Progenitor cell of endocrine pancreas (in vitro differentiated cells): Measurements from ENCODE around the gene ABITRAM. TPM values are rescaled to one million over a fixed set of nuclear protein-coding genes. Genes with fewer than 3 reads are reported as not detected.
"Not testable (repeated sequence)": the region's sequence is repeated elsewhere in the genome, so short reads cannot be mapped to it uniquely, and the experiment has no call there.

ENCODE experiments used
- DNase-seq: peaks from one replicate; pipeline ENCODE4 v3.0.0; 2021; ENCODE audit warnings: low spot score; ENCODE audit not compliant: unreplicated experiment
- H3K27ac Mint-ChIP-seq: 2 replicates; pipeline ENCODE4 v1.8.0; 2021; ENCODE audit warnings: mild to moderate bottlenecking, moderate library complexity, mixed read lengths
- H3K27me3 Mint-ChIP-seq: 2 replicates; pipeline ENCODE4 v1.8.0; 2021; ENCODE audit warnings: mixed read lengths
- H3K36me3 Mint-ChIP-seq: 2 replicates; pipeline ENCODE4 v1.8.0; 2022; ENCODE audit warnings: mixed read lengths; ENCODE audit not compliant: insufficient read depth
- H3K4me1 Mint-ChIP-seq: 2 replicates; pipeline ENCODE4 v1.8.0; 2021; ENCODE audit warnings: low read depth, mixed read lengths
- H3K4me3 Mint-ChIP-seq: 2 replicates; pipeline ENCODE4 v1.8.0; 2021; ENCODE audit warnings: low read depth, mild to moderate bottlenecking, moderate library complexity, mixed read lengths
- H3K9me3 Mint-ChIP-seq: 2 replicates; pipeline ENCODE4 v1.8.0; 2021; ENCODE audit warnings: low read depth, mixed read lengths
- total RNA-seq: library from RNA; stranded (reverse); gene quantifications from 2 replicates; pipeline ENCODE4 v1.2.1, GENCODE V29; 2021
- TF ChIP-seq, protein P1 (sequence below): fragments of 200-600 bp; sonication (generic); IDR thresholded peaks from one replicate; pipeline ENCODE4 v1.5.0; 2021; ENCODE audit warnings: antibody characterized with exemption, mild to moderate bottlenecking; ENCODE audit not compliant: unreplicated experiment

The ABITRAM gene
- total RNA-seq, 1 donor from 2014 or later: 14.7 TPM

DNA sequence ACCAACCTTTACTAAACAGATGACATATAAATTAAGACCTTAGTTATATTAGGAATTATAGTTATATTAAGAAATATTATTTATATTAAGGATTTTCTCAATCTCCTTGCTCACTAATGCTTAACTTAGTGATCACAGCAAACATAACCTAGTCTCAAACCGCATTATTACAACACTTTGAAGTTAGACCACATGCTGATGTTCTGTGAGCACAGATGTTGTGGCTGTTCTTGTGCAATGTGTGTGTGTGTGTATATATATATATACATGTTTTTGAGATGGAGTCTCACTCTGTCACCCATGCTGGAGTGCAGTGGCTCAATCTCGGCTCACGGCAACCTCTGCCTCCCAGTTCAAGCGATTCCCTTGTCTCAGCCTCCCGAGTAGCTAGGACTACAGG lies 20.8 kb upstream of the ABITRAM start:
- no peak overlapping the region for H3K27ac Mint-ChIP-seq
- no peaks in the 10 kb centered on the region for H3K9me3 Mint-ChIP-seq
- TF ChIP-seq, protein P1, sequence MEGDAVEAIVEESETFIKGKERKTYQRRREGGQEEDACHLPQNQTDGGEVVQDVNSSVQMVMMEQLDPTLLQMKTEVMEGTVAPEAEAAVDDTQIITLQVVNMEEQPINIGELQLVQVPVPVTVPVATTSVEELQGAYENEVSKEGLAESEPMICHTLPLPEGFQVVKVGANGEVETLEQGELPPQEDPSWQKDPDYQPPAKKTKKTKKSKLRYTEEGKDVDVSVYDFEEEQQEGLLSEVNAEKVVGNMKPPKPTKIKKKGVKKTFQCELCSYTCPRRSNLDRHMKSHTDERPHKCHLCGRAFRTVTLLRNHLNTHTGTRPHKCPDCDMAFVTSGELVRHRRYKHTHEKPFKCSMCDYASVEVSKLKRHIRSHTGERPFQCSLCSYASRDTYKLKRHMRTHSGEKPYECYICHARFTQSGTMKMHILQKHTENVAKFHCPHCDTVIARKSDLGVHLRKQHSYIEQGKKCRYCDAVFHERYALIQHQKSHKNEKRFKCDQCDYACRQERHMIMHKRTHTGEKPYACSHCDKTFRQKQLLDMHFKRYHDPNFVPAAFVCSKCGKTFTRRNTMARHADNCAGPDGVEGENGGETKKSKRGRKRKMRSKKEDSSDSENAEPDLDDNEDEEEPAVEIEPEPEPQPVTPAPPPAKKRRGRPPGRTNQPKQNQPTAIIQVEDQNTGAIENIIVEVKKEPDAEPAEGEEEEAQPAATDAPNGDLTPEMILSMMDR: no peak
- DNase-seq: no peak
- H3K4me1 Mint-ChIP-seq: no peaks in the 10 kb centered on the region
- peaks cover 36% of the 10 kb centered on the region for H3K36me3 Mint-ChIP-seq
- H3K27me3 Mint-ChIP-seq: no peaks in the 10 kb centered on the region
- H3K4me3 Mint-ChIP-seq: no peak overlapping the region

DNA sequence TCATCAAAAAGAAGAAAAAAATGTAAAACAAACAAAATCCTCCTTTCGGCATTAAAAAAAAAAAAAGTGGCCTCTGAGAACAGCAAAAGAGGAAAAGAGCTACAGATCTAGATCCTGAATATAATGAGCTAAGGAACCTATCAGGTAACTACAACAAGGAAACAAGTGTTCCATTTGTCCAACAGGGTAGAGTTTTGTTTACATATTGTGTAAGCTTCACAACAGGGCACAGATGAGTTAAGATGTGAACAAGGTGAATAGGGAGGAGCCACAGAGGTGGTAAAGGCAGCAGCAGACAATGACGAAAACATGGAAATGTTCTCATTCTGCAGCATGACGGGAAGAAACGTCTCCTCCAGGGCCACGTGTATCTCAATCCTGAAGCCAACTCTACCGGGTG lies 14.7 kb upstream of the ABITRAM start:
- H3K27me3 Mint-ChIP-seq: no peaks in the 10 kb centered on the region
- no peak overlapping the region for H3K4me3 Mint-ChIP-seq
- H3K27ac Mint-ChIP-seq: no peak overlapping the region
- no peaks in the 10 kb centered on the region for H3K4me1 Mint-ChIP-seq
- peaks cover 14% of the 10 kb centered on the region for H3K36me3 Mint-ChIP-seq
- no peak for DNase-seq
- H3K9me3 Mint-ChIP-seq: no peaks in the 10 kb centered on the region
- TF ChIP-seq, protein P1: no peak

DNA sequence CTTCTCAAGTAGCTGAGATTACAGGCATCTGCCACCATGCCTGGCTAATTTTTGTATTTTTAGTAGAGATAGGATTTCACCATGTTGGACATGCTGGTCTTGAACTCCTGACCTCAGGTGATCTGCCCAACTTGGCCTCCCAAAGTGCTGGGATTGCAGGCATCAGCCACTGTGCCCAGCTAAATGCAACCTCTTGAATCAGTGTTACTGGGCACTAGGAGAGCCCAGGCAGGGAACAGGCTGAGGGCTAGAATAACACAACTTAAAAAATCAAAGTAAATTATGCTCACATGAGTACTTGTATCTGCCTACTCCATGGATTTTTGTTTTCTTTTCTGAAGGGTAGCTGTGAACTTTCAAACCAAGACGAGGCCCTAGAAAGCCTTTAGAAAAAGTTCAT lies 13.8 kb upstream of the ABITRAM start:
- H3K9me3 Mint-ChIP-seq, H3K4me1 Mint-ChIP-seq, H3K27me3 Mint-ChIP-seq, DNase-seq, H3K4me3 Mint-ChIP-seq, H3K27ac Mint-ChIP-seq: not testable (repeated sequence)
- H3K36me3 Mint-ChIP-seq: peaks cover 20% of the 10 kb centered on the region

DNA sequence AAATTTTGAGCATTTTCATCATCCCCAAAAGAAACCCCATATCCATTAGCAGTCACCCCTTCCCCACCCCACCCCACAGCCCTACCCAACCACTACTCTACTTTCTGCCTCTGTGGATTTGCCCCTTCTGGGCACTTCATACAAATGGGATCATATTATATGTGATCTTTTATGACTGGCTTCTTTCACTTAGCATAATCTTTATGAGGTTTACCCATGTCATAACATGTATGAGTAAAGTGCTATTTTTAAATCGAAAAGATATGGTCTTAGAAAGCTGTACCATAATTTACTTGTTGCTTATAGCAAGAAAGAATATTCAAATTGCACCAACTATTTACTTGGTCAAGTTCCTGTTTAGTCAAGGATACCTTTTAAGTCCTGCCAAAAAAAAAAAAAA lies 13.0 kb upstream of the ABITRAM start:
- Mint-ChIP-seq H3K4me3 (no peak overlapping the region), H3K4me1 (no peaks in the 10 kb centered on the region), H3K27me3 (no peaks in the 10 kb centered on the region), H3K9me3 (no peaks in the 10 kb centered on the region), H3K27ac (no peak overlapping the region), H3K36me3 (peaks cover 20% of the 10 kb centered on the region)
- DNase-seq: no peak
- TF ChIP-seq, protein P1: no peak

DNA sequence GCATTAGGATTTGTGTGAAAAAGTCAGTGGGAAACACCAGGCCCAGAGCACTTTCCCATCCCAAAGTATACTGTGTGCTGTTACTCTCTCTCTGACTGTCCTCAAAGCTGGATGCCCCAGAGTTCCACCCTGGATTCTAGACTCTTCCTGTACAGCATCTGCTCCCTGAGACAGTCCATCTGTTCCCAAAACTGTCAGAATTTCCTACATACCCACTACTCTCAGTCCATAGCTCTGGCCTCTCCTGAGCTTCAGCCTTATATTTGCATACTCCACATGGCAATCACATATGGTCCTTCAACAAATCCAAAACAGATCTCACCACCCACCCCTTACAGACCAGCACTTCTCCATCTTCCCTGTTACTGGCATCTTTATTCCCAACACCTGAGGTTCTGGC lies 9.7 kb upstream of the ABITRAM start:
- no peak overlapping the region for H3K4me3 Mint-ChIP-seq
- no peak overlapping the region for H3K27ac Mint-ChIP-seq
- TF ChIP-seq, protein P1: no peak
- peaks cover 20% of the 10 kb centered on the region for H3K36me3 Mint-ChIP-seq
- DNase-seq: no peak
- H3K27me3 Mint-ChIP-seq: no peaks in the 10 kb centered on the region
- no peaks in the 10 kb centered on the region for H3K9me3 Mint-ChIP-seq
- H3K4me1 Mint-ChIP-seq: no peaks in the 10 kb centered on the region

DNA sequence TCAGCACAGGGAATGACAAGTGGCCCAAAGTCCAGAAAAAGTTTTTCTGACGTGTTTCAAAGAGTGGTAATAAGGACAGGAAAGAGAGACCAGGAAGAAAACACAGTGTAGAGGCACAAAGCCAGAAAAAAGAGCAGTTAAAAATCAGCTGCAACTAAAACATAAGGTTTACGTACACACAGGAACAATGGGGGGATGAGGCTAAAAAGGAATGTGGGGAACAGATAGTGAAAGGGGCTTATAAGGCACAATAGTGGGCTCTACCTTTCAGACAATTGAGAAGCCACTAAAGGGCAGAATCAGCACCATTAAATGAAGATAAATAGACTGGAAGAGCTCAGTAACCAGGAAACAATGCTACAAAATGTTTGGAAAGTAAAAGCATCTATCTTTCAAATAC lies 5.8 kb upstream of the ABITRAM start:
- DNase-seq: no peak
- H3K9me3 Mint-ChIP-seq: no peaks in the 10 kb centered on the region
- peaks cover 8% of the 10 kb centered on the region for H3K4me1 Mint-ChIP-seq
- TF ChIP-seq, protein P1: no peak
- no peaks in the 10 kb centered on the region for H3K27me3 Mint-ChIP-seq
- H3K4me3 Mint-ChIP-seq: no peak overlapping the region
- peaks cover 20% of the 10 kb centered on the region for H3K36me3 Mint-ChIP-seq
- H3K27ac Mint-ChIP-seq: no peak overlapping the region
